T47D (cell line): ENCODE measurements around the gene TPSD1.
"Not testable (repeated sequence)": the region's sequence is repeated elsewhere in the genome, so short reads cannot be mapped to it uniquely, and the experiment has no call there.

ENCODE experiments used
- DNase-seq, 2 experiments: peaks; one replicate each; pipeline versions ENCODE4 v3.0.0 to v3.0.0-alpha.2; 2011 to 2012; ENCODE audit warnings: low read depth in 1 of 2, low spot score in 1 of 2
- JUND ChIP-seq: IDR thresholded peaks from 2 replicates; pipeline ENCODE4 v1.6.1; 2012; ENCODE audit warnings: low read depth
- in situ Hi-C: cut with HindIII; loops from 2 replicates; pipeline ENCODE4 v1.10.0; 2016; ENCODE audit warnings: low sequenced_read_pairs, low pct_unique_long_range_greater_than_20kb

The TPSD1 gene

GRCh38 chr16:1290063-1290501 lies 34.2 kb downstream of the TPSD1 start:
- TF ChIP-seq JUND: no peak
- in situ Hi-C loops: no loop called here
- DNase-seq: no peak

- DNase-seq: no peak
- in situ Hi-C loops: no loop called here
- TF ChIP-seq JUND: no peak
Observed at GRCh38 chr16:1290860-1291575, 35.1 kb downstream of the TPSD1 start.

- no peak for DNase-seq
Observed at GRCh38 chr16:1291576-1291974, 35.7 kb downstream of the TPSD1 start.

GRCh38 chr16:1292208-1292607 lies 36.3 kb downstream of the TPSD1 start:
- in situ Hi-C loops, DNase-seq: not testable (repeated sequence)

More at GRCh38 chr16:1291576-1291974, 35.7 kb downstream of the TPSD1 start:
- TF ChIP-seq JUND: no peak
- in situ Hi-C loops: no loop called here

DNA sequence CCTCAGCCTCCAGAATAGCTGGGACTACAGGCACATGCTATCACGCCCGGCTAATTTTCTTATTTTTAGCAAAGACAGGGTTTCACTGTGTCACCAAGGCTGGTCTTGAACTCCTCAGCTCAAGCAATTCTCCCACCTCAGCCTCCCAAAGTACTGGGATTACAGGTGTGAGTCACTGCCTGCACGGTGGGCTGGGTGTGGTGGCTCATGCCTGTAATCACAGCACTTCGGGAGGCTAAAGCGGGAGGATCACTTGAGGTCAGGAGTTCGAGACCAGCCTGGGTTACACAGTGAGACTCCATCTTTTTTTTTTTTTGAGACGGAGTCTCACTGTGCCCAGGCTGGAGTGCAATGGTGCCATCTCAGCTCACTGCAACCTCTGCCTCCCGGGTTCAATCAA lies 36.9 kb downstream of the TPSD1 start:
- in situ Hi-C loops, DNase-seq: not testable (repeated sequence)

GRCh38 chr16:1293921-1294656 lies 38.2 kb downstream of the TPSD1 start:
- TF ChIP-seq JUND: no peak
- in situ Hi-C loops: no loop called here
- DNase-seq: no peak

- DNase-seq: no peak
- in situ Hi-C loops: no loop called here
Observed at GRCh38 chr16:1295465-1295864, 39.6 kb downstream of the TPSD1 start.

DNA sequence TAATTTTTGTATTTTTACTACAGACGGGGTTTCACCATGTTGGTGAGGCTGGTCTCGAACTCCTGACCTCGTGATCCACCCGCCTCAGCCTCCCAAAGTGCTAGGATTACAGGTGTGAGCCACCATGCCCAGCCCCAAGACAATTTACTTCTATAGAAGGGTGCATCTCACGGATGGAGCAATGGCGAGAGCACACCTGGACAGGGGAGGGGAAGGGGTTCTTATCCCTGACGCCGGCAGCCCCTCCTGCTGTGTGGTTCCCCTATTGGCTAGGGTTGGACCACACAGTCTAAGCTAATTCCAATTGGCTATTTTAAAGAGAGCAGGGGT lies 40.8 kb downstream of the TPSD1 start:
- in situ Hi-C loops, DNase-seq: not testable (repeated sequence)

More at GRCh38 chr16:1295465-1295864, 39.6 kb downstream of the TPSD1 start:
- no peak for TF ChIP-seq JUND

DNA sequence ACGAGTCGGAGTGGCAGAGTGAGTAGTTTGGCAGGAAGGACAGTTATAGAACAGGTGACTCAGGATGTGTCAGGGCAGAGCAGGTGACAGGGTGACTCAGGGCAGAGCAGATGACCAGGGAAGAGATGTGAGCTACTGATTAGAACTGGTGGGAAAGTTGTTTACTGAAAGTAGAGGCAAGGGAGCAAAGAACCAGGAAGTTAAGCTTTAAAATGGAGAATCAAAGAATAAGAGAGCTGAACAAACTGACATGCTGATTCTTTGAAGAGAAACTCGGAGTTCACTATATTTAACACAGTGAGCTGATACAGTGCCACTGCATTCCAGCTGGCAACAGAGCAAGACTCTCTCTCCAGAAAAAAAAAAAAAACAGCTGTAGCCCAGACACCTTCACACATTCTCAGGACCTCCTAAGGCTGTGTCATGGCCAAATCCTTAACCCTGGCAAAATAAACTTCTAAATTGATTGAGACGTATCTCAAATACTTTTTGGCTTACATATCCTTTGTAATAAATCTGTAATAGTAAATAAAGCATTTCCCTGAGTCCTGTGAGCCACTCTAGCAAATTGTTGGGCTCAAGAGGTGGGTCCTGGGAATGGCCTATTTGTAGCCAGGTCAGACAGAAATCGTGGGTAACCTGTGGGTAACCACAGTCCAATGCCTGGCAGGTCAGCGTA lies 41.3 kb downstream of the TPSD1 start:
- TF ChIP-seq JUND: no peak
- in situ Hi-C loops: no loop called here
- peak in 1 of 2 experiments; percentile 82 for DNase-seq

GRCh38 chr16:1298406-1298805 lies 42.5 kb downstream of the TPSD1 start:
- no peak for TF ChIP-seq JUND
- DNase-seq: no peak
- in situ Hi-C loops: no loop called here

GRCh38 chr16:1299012-1299867 lies 43.4 kb downstream of the TPSD1 start:
- in situ Hi-C loops: no loop called here
- peak in 1 of 2 experiments; percentile 49 for DNase-seq
- no peak for TF ChIP-seq JUND

GRCh38 chr16:1299868-1300203 lies 44.0 kb downstream of the TPSD1 start:
- TF ChIP-seq JUND: no peak
- in situ Hi-C loops: no loop called here
- DNase-seq: peak in 1 of 2 experiments; percentile 24
